PC-3 (cell line): Measurements from ENCODE around the gene MYRFL. TPM values are rescaled to one million over a fixed set of nuclear protein-coding genes. Genes with fewer than 3 reads are reported as not detected.

Experiments
- ATAC-seq: fragments of 200-7000 bp; cut with Tn5 transposase; 2 replicates; pipeline ENCODE4 v1.9.1; 2020; ENCODE audit warnings: mild to moderate bottlenecking, moderate library complexity
- BruUV-seq: library from RNA; stranded (reverse); fragments of 400-500 nt; replicated peaks from 2 replicates; lab custom pipeline; 2021; lab: Mats Ljungman, UMichigan
- CTCF ChIA-PET: fragments of 300-600 bp; sonication (Branson Sonifier 250); formaldehyde crosslinking; loops from one replicate; lab custom pipeline; 2022; ENCODE audit warnings: antibody characterized with exemption; lab: Charles Lee
- POLR2A ChIA-PET: fragments of 300-600 bp; sonication (Branson Sonifier 250); formaldehyde crosslinking; loops from one replicate; lab custom pipeline; 2022; ENCODE audit warnings: antibody characterized with exemption; ENCODE audit not compliant: unreplicated experiment; lab: Charles Lee
- DNase-seq: peaks from one replicate; pipeline ENCODE4 v3.0.0-alpha.2; 2015
- H2AFZ ChIP-seq: fragments of 300-600 bp; sonication (generic); 2 replicates; pipeline ENCODE4 v1.6.0; 2016; ENCODE audit warnings: antibody characterized with exemption, low read length
- H3F3A ChIP-seq: fragments of 300-600 bp; sonication (generic); one replicate; pipeline ENCODE4 v1.6.0; 2017; ENCODE audit warnings: antibody characterized with exemption, low read length, control low read depth, mild to moderate bottlenecking; ENCODE audit not compliant: unreplicated experiment
- H3K27ac ChIP-seq: fragments of 300-600 bp; sonication (generic); 2 replicates; pipeline ENCODE4 v1.5.1; 2016; ENCODE audit warnings: mild to moderate bottlenecking, low read length
- H3K27me3 ChIP-seq: fragments of 300-600 bp; sonication (generic); 2 replicates; pipeline ENCODE4 v1.6.1; 2016; ENCODE audit warnings: low read length, mixed read lengths
- H3K36me3 ChIP-seq: fragments of 300-600 bp; sonication (generic); 2 replicates; pipeline ENCODE4 v1.6.1; 2016; ENCODE audit warnings: low read depth, mixed run types, low read length, mixed read lengths
- H3K4me1 ChIP-seq: fragments of 300-600 bp; sonication (generic); 2 replicates; pipeline ENCODE4 v1.5.1; 2016; ENCODE audit warnings: low read length; ENCODE audit not compliant: insufficient read depth
- H3K4me2 ChIP-seq: fragments of 300-600 bp; sonication (generic); 2 replicates; pipeline ENCODE4 v1.6.0; 2016; ENCODE audit warnings: low read length
- H3K4me3 ChIP-seq: fragments of 300-600 bp; sonication (generic); 2 replicates; pipeline ENCODE4 v1.5.1; 2016; ENCODE audit warnings: mild to moderate bottlenecking, low read length, mixed read lengths
- H3K79me2 ChIP-seq: fragments of 300-600 bp; sonication (generic); 2 replicates; pipeline ENCODE4 v1.6.1; 2017; ENCODE audit warnings: low read length, mixed read lengths
- H3K9ac ChIP-seq: fragments of 300-600 bp; sonication (generic); 2 replicates; pipeline ENCODE4 v1.6.0; 2016; ENCODE audit warnings: mild to moderate bottlenecking, low read length
- H3K9me2 ChIP-seq: fragments of 300-600 bp; sonication (generic); replicated peaks from 2 replicates; pipeline ENCODE4 v1.6.1; 2016; ENCODE audit warnings: mixed run types, low read length, mixed read lengths
- H3K9me3 ChIP-seq: fragments of 300-600 bp; sonication (generic); 2 replicates; pipeline ENCODE4 v1.6.1; 2016; ENCODE audit warnings: low read length, mixed read lengths
- H4K20me1 ChIP-seq: fragments of 300-600 bp; sonication (generic); 2 replicates; pipeline ENCODE4 v1.6.1; 2016; ENCODE audit warnings: low read length, mixed read lengths
- EZH2 ChIP-seq: fragments of 300-600 bp; sonication (generic); IDR thresholded peaks from one replicate; pipeline ENCODE4 v1.6.1; 2017; ENCODE audit warnings: antibody characterized with exemption, mild to moderate bottlenecking, low read length; ENCODE audit not compliant: unreplicated experiment
- EZH2phosphoT487 ChIP-seq: fragments of 300-600 bp; sonication (generic); IDR thresholded peaks from 2 replicates; pipeline ENCODE4 v1.6.1; 2018; ENCODE audit warnings: mild to moderate bottlenecking, antibody characterized with exemption, low read length, borderline replicate concordance
- intact Hi-C: fragments of 100-400 bp; cut with micrococcal nuclease; formaldehyde crosslinking; loops from 2 replicates; pipeline ENCODE4 v1.9.0; 2023
- total RNA-seq: library from RNA; depleted of rRNA; stranded (reverse); fragments of >200 nt; gene quantifications from 2 replicates; pipeline ENCODE4 v1.2.3, GENCODE V29; 2014
- TF ChIP-seq, protein P1 (sequence below): fragments of 300-600 bp; sonication (generic); conservative IDR thresholded peaks from 2 replicates; pipeline ENCODE4 v1.5.1; 2017; ENCODE audit warnings: antibody characterized with exemption, low read depth, mild to moderate bottlenecking, low read length

The MYRFL gene
- total RNA-seq, 1 experiment from 2014 or later: not detected

- no peaks in the 10 kb centered on the region for H3K79me2 ChIP-seq
- H3K9me2 ChIP-seq: no peaks in the 10 kb centered on the region
- H3K36me3 ChIP-seq: no peaks in the 10 kb centered on the region
- H3K9me3 ChIP-seq: no peaks in the 10 kb centered on the region
- H3K4me1 ChIP-seq: no peaks in the 10 kb centered on the region
- no peak overlapping the region for H2AFZ ChIP-seq
- BruUV-seq: no TSS peak
- TF ChIP-seq, protein P1, sequence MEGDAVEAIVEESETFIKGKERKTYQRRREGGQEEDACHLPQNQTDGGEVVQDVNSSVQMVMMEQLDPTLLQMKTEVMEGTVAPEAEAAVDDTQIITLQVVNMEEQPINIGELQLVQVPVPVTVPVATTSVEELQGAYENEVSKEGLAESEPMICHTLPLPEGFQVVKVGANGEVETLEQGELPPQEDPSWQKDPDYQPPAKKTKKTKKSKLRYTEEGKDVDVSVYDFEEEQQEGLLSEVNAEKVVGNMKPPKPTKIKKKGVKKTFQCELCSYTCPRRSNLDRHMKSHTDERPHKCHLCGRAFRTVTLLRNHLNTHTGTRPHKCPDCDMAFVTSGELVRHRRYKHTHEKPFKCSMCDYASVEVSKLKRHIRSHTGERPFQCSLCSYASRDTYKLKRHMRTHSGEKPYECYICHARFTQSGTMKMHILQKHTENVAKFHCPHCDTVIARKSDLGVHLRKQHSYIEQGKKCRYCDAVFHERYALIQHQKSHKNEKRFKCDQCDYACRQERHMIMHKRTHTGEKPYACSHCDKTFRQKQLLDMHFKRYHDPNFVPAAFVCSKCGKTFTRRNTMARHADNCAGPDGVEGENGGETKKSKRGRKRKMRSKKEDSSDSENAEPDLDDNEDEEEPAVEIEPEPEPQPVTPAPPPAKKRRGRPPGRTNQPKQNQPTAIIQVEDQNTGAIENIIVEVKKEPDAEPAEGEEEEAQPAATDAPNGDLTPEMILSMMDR: no peak
- no peak for TF ChIP-seq EZH2phosphoT487
- TF ChIP-seq EZH2: no peak
- H3F3A ChIP-seq: no peaks in the 10 kb centered on the region
- H3K27me3 ChIP-seq: no peaks in the 10 kb centered on the region
- ChIA-PET POLR2A (no interaction called here), CTCF (no interaction called here)
- DNase-seq: no peak
- no peak for ATAC-seq
- no peak overlapping the region for H3K27ac ChIP-seq
- no peak overlapping the region for H3K9ac ChIP-seq
- no peak overlapping the region for H3K4me2 ChIP-seq
- intact Hi-C loops: loop anchor here (10.0 kb wide), 1 partner anchor 458 kb away; the partner anchor contains the start of gene KCNMB4
- no peak overlapping the region for H3K4me3 ChIP-seq
- no peaks in the 10 kb centered on the region for H4K20me1 ChIP-seq
These were observed 81.6 kb downstream of the MYRFL start for GRCh38 chr12:69906411-69907216.

DNA sequence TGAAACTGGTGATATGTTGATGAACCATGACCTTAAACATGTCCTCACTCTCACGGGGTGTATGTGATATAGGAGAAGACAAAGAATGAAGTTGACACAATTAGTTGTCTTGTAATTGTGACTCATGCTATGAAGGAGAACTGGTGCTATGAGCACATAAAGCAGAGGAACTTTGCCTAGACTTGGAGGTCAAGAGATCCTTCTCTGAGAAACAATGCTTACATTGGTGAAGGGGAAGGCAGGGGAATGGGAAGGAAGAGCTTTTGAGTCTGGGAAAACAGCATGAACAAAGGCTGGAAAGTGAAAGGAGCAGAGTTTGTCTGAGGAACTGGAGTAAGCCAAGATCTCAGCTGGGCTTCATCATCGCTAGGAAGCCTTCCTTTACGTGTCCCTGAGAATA, 83.2 kb downstream of the MYRFL start:
- ChIA-PET POLR2A (no interaction called here), CTCF (interaction anchor here (0.5 kb wide), 1 partner anchor 551 kb away, joined by 4 read pairs; no protein-coding TSS in a partner anchor)
- H3K27ac ChIP-seq: no peak overlapping the region
- intact Hi-C loops: loop anchor here (10.0 kb wide), 1 partner anchor 457 kb away; the partner anchor contains the start of gene KCNMB4
- ATAC-seq (no peak), DNase-seq (no peak)
- TF ChIP-seq EZH2phosphoT487 (no peak), EZH2 (no peak)
- TF ChIP-seq, protein P1: no peak
- H3K9me3 ChIP-seq: no peaks in the 10 kb centered on the region
- H3K9me2 ChIP-seq: no peaks in the 10 kb centered on the region
- no peaks in the 10 kb centered on the region for H4K20me1 ChIP-seq
- H3K79me2 ChIP-seq: no peaks in the 10 kb centered on the region
- H3F3A ChIP-seq: no peaks in the 10 kb centered on the region
- H3K4me1 ChIP-seq: no peaks in the 10 kb centered on the region
- no peak overlapping the region for H2AFZ ChIP-seq
- no peaks in the 10 kb centered on the region for H3K36me3 ChIP-seq
- no peak overlapping the region for H3K4me3 ChIP-seq
- BruUV-seq: no TSS peak
- H3K9ac ChIP-seq: no peak overlapping the region
- H3K27me3 ChIP-seq: no peaks in the 10 kb centered on the region
- no peak overlapping the region for H3K4me2 ChIP-seq

- H3K9me2 ChIP-seq: no peaks in the 10 kb centered on the region
- no peak overlapping the region for H3K4me3 ChIP-seq
- H3F3A ChIP-seq: no peaks in the 10 kb centered on the region
- no peak overlapping the region for H3K9ac ChIP-seq
- no TSS peak for BruUV-seq
- intact Hi-C loops: no loop called here
- DNase-seq (no peak), ATAC-seq (no peak)
- no peaks in the 10 kb centered on the region for H3K79me2 ChIP-seq
- H3K9me3 ChIP-seq: no peaks in the 10 kb centered on the region
- H3K27ac ChIP-seq: no peak overlapping the region
- H3K36me3 ChIP-seq: no peaks in the 10 kb centered on the region
- ChIA-PET CTCF (no interaction called here), POLR2A (no interaction called here)
- H2AFZ ChIP-seq: no peak overlapping the region
- no peaks in the 10 kb centered on the region for H4K20me1 ChIP-seq
- no peaks in the 10 kb centered on the region for H3K27me3 ChIP-seq
- H3K4me2 ChIP-seq: no peak overlapping the region
- no peak for TF ChIP-seq EZH2phosphoT487
- TF ChIP-seq EZH2: no peak
- TF ChIP-seq, protein P1: no peak
- H3K4me1 ChIP-seq: no peaks in the 10 kb centered on the region
These were observed 85.7 kb downstream of the MYRFL start for GRCh38 chr12:69910694-69911093.
